Keratinocyte (primary cell): ENCODE data around the gene GSTM4.

ENCODE experiments used
- EZH2 ChIP-seq: IDR thresholded peaks from one replicate; pipeline ENCODE4 v1.6.1; 2012; ENCODE audit warnings: inconsistent platforms, mild to moderate bottlenecking, low read length, moderate library complexity
- TF ChIP-seq, protein P1 (sequence below), 3 experiments: IDR thresholded peaks in 1 of 3; conservative IDR thresholded peaks in 1 of 3; optimal IDR thresholded peaks in 1 of 3; 2 replicates in 2 of 3; 3 replicates in 1 of 3; pipeline versions ENCODE3 to v1.5.1; 2011; ENCODE audit warnings: low read length in 3 of 3, mild to moderate bottlenecking in 3 of 3, moderate library complexity in 2 of 3, control low read depth in 1 of 3, inconsistent platforms in 1 of 3; ENCODE audit not compliant: insufficient read depth in 2 of 3; ENCODE audit errors: extremely low read depth in 1 of 3

DNA sequence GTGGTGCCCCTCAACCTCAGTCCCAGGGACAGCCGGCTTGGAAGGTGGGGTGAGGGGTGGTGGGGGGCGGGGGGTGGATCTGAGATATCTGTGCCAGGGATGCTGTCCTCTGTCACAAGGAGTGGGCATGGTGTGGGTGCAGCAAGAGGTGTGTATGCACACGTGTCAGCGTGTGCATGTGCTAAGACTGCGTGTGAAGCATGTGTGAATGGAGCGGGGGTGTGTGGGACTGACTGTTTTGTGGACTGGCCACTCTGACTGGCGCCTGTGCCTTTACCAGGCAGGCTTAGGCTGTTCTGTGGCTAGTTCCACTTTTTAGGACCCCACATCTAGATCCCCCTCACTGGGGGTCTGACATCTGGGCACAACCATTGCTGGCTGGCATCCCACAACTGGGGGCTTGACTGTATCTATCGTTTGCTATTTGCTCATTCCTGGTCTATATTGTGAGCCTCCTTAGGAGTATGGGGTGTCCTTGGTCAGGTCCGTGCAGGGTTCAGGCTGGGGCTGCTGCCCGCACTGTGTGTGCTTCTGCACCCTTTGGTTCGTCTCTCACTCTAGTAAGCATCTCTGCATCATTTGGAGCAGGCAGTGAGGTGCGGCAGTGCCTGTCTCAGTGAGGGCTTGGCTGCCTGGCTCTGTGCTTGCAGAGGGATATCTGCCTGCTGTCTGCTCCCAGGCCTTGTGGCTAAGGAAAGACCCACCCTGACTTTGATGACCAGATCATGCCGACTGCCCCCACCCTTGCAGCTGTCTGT, 34.3 kb upstream of the GSTM4 start:
- TF ChIP-seq, protein P1, sequence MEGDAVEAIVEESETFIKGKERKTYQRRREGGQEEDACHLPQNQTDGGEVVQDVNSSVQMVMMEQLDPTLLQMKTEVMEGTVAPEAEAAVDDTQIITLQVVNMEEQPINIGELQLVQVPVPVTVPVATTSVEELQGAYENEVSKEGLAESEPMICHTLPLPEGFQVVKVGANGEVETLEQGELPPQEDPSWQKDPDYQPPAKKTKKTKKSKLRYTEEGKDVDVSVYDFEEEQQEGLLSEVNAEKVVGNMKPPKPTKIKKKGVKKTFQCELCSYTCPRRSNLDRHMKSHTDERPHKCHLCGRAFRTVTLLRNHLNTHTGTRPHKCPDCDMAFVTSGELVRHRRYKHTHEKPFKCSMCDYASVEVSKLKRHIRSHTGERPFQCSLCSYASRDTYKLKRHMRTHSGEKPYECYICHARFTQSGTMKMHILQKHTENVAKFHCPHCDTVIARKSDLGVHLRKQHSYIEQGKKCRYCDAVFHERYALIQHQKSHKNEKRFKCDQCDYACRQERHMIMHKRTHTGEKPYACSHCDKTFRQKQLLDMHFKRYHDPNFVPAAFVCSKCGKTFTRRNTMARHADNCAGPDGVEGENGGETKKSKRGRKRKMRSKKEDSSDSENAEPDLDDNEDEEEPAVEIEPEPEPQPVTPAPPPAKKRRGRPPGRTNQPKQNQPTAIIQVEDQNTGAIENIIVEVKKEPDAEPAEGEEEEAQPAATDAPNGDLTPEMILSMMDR (optimal IDR thresholded peaks at IDR 0.05 in 1 of 3, IDR thresholded peaks at IDR 0.05 in 1 of 3, conservative IDR thresholded peaks at IDR 0.05 in 1 of 3; ENCODE audit: extremely low read depth in 1 of 3, insufficient read depth in 2 of 3, low read length in 3 of 3): no peak
- no peak for TF ChIP-seq EZH2
